ENCODE measurements around the gene PDXP.

The PDXP gene

DNA sequence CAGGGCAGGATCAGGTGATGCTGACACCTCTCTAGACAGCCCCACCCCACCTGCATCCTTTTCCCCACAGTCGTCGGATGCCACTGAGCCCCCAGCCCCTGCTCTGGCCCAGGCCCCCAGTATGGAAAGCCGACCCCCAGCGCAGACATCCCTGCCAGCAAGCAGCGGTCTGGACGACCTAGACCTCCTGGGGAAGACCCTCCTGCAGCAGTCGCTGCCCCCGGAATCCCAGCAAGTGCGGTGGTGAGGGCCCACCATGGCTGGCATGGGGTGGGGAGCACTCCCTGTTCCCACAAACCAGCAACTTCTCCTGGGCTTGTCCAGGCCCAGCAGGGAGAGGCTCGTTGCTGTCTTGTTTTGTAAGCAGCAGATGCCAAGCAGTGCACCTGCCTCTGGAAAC lies 28.6 kb upstream of the PDXP start:
- no peak for DNase-seq

DNA sequence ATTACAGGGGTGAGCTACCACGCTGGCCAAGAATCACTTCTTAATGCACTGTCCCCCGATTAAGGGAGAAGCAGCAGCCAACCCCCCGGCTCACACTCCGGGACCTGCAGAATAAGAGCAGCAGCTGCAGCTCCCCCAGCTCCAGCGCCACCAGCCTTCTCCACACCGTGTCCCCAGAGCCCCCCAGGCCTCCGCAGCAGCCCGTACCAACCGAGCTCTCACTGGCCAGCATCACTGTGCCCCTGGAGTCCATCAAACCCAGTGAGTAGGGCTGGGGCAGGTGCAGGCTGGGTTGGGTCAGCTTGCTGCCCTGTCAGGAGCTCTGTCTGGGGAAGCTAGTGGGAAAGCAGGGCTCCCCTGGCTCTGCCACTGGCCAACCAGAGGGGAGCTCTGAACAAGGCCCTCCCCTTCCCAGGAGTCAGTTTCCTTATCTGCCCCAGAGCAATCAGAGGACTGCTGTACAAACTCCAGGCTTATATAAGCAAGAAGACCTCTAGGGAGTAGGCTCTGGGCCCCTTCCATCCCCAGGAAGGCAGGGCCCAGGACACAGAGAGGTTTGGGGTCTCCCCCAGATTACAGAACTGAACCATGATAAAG lies 27.6 kb upstream of the PDXP start:
- no peak for DNase-seq

DNA sequence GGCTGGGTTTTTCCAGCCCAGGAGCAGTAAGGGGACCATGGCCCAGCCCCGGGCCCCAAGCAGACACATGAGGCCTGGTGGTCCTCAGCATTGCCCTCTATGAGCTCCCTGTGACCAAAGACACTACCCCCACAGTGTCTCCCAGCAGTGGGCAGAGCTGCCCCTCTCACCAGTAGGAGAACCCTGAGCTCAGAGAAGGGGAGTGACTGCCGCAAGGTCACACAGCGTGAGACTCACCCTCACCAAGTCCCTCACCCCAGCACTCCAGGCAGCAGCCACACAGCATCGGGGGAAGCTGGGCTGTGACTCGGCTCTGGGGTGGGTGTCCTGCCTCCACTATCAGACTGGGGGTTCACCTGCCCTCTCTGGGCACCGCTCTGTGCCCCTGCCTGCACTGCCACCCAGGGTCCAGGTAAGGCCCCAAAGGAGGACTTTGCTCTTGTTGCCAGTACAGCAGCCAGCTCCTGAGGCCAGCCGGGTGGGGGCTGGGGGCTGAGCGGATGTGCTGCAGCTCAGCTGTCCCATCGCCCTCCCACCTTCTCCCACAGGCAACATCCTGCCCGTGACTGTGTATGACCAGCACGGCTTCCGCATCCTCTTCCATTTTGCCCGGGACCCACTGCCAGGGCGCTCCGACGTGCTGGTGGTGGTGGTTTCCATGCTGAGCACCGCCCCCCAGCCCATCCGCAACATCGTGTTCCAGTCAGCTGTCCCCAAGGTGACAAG lies 26.9 kb upstream of the PDXP start:
- no peak for DNase-seq

DNA sequence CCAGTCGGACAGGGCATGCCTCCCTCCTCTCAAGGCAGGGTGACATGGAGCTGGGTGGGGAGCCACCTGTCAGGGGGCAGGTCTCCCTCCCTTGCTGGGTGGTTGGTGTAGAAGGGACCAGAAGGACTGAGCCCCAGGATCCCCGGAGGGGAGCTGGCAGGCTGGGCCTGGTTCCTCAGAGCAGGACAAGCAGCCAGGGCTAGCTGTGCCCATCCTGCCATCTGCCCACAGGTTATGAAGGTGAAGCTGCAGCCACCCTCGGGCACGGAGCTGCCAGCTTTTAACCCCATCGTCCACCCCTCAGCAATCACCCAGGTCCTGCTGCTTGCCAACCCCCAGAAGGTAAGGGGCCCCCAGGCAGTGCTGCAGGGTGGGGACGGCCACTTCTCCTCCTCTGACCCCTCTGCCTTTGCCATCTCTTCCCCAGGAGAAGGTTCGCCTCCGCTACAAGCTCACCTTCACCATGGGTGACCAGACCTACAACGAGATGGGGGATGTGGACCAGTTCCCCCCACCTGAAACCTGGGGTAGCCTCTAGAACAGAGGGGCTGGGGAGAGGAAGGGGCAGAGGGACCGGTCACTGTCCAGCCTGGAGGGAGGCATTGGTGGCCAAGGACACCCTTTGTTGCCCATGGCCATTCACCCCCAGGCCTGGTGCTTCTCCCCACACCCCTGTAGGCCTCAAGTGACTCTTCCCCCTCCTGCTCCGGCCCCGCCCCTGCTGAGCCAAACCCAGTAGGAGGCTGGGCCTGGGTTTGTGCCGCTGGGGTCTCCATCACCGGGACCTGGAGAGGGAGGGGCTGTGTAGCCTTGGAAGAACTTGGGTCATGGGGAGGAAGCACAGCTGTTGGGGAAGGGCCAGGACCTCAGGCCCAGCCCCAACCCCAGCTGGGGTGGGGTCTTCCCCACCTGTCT lies 26.1 kb upstream of the PDXP start:
- no peak for DNase-seq

DNA sequence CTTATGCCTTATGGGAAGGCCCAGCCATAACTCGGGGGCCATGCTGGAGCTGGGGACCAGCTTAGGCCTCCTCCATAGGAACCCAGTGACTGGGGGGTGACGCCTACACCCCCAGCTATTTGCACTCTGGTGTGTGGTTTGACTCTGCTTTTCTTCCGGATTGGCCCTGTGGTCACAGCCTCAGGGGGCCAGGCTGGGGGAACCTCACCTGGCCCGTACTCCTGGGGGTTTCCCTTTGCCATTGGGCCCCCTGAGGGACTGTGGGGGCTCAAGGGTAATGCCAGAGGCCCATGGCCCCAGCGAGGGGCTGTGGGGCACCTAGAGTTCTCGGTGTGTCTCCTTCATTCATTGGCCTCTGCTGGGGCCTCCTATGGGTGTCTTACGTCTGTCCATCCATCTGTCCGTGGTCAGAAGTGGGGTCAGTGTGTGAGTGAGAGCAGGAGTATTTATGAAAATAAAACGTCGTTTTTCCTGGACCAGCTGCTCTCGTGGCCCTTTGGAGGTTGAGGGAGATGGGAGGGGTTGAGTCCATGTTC lies 25.4 kb upstream of the PDXP start:
- DNase-seq = no peak

DNA sequence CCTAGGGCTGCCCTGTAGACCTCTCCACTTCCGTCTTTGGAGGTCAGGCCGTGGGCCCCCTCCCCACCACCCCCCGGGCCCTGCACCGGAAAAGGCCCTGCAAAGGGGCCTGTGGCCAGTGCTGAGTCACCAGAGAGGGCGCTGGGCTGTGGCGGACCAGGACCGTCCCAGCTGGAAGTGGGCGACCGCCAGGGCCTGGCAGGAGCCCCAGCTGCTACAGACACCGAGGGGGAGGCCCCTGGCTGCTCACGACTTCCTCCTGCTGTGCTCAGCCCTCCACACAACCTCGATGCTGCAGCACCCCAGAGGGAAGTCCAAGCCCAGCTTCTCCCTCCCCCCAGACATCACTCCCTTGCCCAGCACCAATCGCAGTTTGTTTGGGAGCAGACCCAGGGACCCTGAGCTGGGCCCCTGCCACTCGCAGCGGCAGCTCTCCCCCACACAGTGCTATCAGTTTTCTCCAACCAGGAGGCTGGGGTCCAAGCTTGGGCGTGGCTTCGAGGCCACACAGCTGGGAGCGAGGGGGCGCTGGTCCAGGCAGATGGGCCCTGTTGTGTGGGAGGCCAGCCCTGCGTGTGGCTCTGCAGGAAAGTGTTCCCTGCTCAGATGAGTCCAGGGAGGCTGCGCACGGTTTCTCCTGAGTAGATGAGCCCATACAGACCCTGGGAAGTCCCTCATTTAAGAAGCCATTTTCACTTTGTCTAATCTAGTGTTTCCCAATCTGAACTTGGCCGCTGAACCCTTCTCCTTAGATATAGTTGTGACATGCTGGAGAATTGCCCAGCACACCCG lies 24.7 kb upstream of the PDXP start:
- DNase-seq = peak; percentile 70

DNA sequence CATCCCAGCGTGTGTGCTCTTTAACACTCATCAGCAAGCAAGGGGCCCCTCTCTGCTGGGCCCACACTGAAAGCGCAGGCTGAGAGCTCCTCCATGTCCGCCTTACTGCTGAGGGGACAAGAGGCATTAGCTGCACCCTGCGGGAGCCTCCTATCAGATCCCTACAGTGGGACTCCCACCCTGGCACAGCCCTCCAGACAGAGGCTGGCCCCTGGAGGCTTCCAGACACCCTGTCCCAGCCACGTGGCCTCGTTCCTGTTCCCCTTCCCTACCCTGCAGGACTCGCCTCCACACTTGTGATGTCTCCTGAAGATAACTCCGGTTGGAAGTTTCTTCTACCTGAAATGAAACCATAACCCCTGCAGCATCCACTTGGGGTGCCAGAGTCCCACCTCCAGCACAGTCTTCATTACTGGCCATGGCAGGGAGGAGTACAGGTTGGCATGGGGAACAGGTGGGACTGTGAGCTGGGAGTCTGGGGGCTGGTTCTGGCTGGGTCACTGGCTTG lies 24.1 kb upstream of the PDXP start:
- no peak for DNase-seq

DNA sequence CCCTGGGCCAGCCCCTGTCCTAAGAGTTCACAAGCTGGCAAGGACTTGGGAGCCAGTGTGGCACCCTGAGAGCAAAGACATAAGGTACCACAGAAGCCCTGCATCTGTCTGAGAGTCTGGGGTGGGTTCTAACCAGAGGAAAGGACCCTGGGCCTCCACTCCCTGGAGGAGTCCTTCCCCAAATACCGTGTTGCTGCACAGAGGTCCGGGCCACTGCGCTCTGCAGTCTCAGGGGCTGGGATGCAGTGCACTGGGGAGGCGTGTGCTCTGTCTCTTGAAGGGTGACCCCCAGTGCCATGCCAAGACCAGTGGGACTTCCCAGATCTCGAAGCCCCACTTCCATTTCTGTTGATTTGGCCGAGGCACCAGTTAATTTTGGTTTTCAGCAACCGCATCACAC lies 23.4 kb upstream of the PDXP start:
- DNase-seq = no peak

DNA sequence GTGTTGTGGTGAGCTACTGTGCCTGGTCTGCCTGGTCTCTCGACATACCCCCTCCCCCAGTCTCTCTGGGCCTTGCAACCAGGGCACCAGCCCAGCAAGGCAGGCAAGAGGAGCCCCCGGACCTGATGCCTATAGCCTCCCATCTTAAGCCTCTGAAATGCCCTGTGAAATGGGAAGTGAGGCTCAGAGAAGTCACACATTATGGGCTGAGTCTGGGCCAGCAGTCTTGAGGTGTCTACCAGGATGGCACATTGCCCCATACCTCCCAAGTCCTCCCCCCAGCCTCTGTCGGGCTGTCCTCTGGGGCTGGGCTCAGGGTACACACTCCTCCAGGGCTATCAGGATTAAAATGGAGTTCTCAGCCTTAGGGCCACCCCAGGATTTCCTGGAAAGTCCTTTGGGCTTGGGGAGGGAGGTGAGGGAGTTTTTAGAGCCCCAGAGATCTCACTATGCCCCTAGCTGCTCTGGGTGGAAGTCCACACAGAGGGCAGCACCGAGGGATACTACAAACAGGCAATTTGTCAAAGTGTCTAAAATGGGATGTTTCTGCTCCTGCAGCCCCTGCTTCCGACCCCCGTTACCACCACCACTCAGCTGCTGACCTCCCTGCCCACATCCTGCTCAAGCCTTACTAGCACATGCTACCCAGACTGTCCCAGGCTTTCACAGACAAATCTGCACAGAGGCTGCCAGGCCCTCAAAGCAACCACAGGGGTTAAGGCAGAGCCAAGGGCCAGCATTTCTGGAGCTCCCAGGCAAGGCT lies 22.2 kb upstream of the PDXP start:
- DNase-seq = no peak

DNA sequence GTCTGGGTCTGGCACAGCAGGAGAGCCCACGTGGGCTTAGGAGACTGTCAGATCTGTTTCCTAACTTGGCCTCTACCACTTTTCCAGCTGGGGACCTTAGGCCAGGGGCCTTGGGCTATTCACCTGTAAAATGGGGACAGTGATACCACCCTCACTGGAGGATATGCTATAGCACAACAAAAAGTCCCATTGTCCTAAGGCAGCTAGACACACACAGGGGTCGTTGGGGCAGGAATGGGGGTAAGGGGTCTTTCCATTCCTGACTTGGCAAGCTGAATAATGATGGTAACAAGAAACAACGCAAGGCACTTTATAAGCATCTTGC lies 21.6 kb upstream of the PDXP start:
- DNase-seq = no peak

DNA sequence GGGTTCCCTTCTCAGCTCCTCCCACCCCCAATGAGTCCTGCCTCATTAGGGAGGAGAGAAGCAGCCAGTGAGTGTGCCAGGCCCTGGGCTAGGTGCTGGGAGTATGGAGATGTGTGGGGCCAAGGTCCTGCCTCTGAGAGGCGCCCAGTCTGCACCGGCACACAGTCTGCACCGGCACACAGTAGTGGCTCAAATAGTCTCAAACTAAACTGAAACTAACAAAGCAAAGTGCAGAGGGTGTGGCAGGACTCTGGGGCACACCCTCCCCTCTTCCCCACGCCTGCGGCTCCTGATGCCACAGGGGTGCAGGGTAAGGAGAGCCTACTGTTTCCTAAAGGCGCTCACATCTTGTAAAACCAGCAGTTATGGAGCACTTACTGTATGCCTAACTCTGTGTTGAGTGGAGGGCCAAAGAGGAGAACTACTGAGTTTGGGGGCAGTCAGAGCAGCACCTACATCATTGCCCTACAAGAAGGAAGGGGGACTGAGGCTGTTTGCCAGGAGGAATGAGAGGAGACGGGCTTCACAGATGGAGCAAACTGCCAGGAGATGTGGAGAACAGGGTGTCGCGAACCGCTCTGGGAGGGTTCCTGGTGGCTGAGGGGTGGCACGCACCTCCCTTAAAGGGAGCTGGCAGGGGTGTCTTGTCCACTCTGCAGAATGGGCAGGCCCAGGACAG lies 20.0 kb upstream of the PDXP start:
- DNase-seq = no peak

DNA sequence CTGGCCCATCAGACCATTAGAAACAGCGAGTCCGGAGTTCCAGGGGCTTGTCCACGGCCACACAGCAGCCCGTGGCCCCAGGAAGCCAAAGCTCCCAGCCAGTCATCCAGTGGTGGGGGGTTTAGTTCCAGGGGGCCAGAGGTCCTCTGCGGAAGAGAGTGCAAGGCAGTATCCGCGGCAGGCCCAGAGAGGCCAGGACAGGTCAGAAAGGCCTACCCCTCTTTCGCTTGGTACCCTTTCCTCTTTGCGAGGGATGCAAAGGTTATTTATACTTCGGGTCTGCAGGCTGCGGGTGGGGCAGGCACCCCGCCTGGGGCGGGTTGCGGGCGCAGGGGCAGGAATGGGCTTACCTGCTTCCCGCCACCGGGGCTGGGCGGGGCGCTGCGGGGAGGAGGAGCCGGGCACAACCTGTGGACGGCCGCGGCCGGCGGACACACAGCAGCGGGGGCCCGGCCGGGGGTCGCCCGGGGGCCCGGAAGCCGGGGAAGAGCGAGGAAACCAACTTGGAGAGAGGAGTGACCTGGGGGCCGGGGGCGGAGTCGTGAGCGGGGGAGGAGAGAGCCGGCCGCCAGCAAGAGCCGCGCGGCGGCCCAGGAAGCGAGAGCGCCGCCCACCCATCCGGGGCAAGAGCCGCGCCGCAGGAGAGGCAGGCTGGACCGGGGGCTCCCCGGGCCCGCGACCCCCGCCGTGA lies 19.3 kb upstream of the PDXP start, which contains the start of gene SH3BP1:
Gene SH3BP1 (plus strand): TSS at position 600 of the 691 bp plus-strand sequence. CDS start 119 bp downstream, outside the sequence.
- peak; percentile 47 for DNase-seq

DNA sequence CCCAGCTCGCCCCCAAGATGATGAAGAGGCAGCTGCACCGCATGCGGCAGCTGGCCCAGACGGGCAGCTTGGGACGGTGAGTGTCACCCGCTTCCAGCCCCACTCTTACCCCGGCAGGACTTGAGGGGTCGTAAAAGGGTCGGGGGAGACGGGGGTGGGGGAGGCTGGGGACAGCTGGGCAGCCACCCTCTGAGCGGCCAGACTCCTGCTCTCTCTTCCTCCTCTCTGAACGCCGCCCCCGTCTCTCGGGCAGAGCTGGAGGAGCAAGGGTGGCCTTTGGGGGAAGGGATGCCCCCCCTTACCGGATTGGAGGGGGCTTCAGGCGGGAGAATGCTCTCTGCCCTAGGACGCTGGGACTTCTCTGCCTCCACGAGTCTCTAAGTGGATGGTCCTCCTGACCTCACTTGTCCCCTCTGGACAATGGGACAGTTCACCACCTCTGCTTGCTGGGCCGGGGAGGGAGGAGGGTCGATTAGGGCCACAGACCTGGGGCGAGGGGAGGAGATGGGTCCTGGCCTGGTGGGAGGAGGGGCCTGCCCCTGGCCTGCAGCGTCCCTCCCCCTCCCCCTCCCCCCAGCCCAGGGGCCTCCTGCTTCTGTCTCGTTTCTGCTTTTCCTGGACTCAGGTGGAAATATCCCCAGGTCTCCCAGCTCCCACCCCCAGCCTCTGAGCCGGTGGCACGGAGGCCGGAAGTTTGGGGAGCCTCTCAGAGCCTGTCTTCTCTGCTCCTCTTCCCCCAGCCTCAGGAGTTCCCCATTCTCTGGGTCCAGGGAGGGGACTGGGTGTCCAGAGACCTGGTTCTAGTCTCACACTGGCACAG lies 18.5 kb upstream of the PDXP start:
- no peak for DNase-seq

DNA sequence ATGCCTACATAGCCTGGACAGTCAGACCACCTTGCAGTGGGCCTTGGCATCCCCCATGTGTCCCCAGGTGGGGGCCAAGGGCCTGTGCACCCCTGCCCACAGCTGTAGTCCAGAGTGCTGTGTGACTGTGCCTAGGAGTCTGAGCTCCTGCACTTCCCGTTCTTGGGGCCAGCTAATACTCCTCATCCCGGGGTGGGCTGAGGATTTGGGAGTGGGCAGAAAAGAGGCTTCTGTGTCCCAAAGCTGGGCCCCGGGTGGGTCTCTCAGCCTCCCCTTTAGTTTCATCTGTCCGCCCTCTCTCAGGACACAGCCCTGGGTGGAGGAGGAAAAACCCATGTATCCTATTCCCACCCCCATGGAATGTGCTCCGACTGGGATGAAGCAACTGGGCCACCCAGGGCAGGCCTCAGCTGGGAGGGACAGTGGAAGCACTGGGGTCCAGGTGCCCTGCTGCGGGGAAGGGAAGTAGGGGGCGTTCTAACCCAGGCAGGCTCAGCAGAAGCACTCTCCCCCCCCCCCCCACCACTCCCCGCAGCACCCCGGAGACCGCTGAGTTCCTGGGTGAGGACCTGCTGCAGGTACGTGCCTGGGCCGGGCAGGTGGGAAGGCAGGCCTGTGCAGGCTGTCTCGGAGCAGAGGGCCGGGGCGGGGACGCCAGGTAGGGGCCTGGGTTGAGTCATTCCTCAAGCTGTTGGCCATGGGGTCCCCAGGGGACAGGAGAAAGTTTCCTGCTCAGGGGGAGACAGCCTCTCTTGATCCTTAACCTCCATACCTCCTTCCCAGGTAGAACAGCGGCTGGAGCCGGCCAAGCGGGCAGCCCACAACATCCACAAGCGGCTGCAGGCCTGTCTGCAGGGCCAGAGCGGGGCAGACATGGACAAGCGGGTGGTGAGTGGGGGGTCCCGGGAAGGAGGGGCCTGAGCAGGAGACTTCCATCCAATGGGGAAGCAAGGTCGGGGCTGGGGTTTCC lies 17.6 kb upstream of the PDXP start:
- no peak for DNase-seq

DNA sequence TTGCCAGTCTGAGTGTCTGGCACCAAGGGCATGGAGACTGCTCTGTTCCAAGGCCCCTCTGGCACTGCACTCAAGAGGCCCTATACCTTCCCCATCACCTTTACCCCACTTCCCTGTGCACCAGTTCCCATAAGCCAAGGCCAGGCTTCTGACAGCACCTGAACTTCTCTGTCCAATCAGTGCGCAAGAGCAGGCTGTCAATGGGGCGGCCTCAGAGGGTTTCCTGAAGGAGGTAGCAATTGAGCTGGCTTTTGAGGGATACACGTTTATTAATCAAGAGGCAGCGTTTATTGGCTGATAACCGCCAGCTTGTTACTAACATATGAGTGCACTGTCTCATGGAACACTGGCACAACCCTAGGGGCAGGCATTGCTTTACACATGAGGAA lies 17.0 kb upstream of the PDXP start:
- no peak for DNase-seq

DNA sequence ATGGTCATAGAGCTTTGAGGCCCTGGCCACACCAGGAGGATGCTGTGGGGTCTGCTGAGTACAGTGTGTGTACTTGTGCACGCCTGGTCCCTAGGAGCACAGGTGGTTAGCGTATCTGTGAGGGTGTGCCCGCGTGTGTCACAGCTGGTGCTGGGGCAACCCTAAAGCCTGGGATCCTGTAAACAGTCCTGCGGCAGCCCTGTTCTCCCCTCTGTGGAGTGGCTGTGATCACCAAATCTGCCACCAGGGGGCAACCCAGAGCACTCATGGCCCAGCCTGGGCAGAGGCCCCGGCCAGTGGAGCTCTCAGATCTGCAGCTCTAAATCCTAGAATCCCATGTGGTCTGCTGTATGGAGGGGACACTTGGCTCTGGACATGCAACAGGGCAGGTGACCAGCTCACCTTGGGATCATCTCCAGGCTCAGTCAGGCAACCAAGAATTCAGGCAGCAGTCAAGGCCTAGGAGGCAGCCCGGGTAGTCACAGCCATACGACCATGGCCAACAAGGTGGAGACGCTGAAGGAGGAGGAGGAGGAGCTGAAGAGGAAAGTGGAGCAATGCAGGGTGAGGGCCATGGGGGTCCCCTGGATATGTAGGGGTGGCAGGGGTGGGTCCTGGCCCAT lies 15.2 kb upstream of the PDXP start:
- DNase-seq = peak; percentile 81

DNA sequence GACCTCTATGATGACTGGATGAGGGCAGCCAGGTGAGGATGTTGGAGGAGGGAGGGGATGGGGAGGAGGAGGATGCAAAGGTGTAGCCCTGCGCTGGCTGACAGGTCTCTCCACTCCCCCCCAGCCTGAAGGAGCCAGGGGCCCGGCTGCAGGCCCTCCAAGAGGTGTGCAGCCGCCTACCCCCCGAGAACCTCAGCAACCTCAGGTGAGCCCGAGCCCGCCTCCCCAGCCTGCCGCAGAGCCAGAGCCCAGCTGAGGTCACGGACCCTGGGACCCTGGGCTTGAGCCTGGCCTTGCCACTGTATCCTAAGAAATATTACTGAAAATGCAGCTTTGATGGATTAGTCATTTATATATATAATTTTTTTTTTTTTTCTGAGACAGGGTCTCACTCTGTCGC lies 11.2 kb upstream of the PDXP start:
- DNase-seq = no peak

DNA sequence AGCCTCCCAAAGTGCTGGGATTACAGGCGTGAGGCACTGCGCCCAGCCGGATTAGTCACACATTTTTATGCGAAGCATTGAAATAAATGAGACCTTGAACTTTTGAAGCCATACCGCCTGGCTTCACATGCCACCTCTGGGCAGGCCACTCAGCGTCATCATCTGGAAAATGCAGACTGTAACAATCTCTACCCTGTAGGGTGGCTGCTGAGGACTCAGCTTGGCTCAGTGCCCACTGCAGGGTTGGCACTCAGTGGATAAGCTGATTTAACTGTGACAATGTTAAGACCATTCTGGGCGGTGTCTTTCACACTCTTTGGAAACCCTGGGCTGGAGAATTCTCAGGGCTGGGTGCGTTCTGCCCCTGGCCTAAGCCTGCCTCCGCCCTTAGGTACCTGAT lies 10.6 kb upstream of the PDXP start:
- DNase-seq = peak; percentile 57
